Measurements from ENCODE around the gene WWOX. TPM values are rescaled to one million over a fixed set of nuclear protein-coding genes. Genes with fewer than 3 reads are reported as not detected.
A peak's percentile ranks its signal among the peaks of the same experiment; 100 is the strongest.

Gene WWOX
- total and polyA plus RNA-seq, 2 donors = 15.4 to 23.9 TPM

DNA sequence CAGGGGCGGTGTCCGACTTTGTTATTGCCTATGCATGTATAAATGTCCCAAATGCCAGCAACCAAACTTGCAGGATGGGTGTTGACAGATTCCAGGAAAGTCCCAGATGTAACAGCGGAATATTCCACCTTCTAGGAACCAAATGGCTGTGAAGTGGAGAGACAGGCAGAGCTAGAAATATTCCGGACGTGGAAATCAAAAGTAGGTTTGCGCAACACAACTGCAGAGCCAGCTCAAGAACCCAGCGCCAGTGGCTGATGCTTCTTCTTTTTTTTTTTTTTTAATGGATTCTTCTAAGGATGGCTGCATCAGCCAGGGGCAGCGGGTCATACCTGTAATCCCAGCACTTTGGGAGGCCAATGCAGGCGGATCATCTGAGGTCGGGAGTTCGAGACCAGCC is 899.4 kb downstream of the WWOX start:
- DNase-seq (ENCODE audit: low read depth in 6 of 9, low spot score in 9 of 9) = peak in 1 of 9 donors; percentile 18
- H3K36me3 ChIP-seq (ENCODE audit: control insufficient read depth in 2 of 2, insufficient read depth in 2 of 2, low read length in 1 of 2) = no peaks in the 10 kb centered on the region
- H3K27ac ChIP-seq (ENCODE audit: low read depth in 1 of 2, low read length in 1 of 2) = no peak overlapping the region
- no peaks in the 10 kb centered on the region for H3K9me3 ChIP-seq (ENCODE audit: control insufficient read depth in 2 of 2, insufficient read depth in 1 of 2, low read length in 1 of 2)
- H3K4me3 ChIP-seq (ENCODE audit: low read length in 2 of 2) = no peak overlapping the region
- H3K4me1 ChIP-seq (ENCODE audit: control insufficient read depth in 2 of 2, insufficient read depth in 2 of 2, low read length in 2 of 2) = peaks cover 0 to 3% of the 10 kb centered on the region in 2 donors
- WGBS = 91% methylated on average over 11 of the region's 11 CpGs
- no peaks in the 10 kb centered on the region for H3K27me3 ChIP-seq (ENCODE audit: control insufficient read depth in 2 of 2, insufficient read depth in 1 of 2, low read length in 1 of 2)

DNA sequence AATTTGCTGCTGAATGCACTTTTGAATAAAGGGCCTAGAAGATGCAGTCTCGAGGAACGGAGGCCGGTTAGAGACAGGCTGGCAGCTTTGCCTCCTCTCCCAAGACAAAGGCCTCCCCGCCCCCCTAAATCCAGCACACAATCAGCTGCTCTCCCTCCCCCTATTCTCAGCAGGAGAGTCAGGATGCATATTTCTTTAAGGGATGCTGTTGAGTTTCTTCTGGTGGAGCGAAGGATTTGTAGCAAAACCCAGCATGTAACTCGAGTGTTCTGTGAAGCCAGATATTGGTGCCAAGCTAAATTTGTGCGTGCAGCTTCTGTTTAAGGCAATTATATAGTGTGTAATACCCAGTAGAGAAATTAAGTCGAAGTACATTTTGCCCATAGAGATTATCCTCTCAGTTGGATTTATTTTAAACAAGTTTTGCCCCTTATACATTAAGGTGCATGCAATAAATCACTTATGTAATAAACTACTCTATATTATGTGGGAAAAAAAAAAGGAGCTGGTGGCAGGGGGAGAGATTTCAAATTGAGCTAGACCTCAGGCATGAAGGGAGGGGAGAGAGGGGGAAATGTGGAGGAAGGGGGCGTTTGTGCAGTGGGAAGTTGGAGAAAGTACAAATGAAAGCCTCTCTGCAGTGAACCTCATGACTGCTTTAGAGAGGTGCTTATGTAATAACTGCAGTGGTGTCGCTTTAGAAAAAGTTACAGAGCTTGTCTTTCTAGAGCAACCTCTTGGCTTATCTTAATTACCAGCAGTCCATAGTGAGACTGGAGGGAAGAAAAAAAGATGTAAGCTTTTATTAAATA is 901.9 kb downstream of the WWOX start:
- Histone ChIP-seq H3K36me3 (ENCODE audit: control insufficient read depth in 2 of 2, insufficient read depth in 2 of 2, low read length in 1 of 2) (no peaks in the 10 kb centered on the region), H3K4me3 (ENCODE audit: low read length in 2 of 2) (no peak overlapping the region), H3K27ac (ENCODE audit: low read depth in 1 of 2, low read length in 1 of 2) (no peak overlapping the region), H3K27me3 (ENCODE audit: control insufficient read depth in 2 of 2, insufficient read depth in 1 of 2, low read length in 1 of 2) (no peaks in the 10 kb centered on the region), H3K4me1 (ENCODE audit: control insufficient read depth in 2 of 2, insufficient read depth in 2 of 2, low read length in 2 of 2) (no peaks in the 10 kb centered on the region), H3K9me3 (ENCODE audit: control insufficient read depth in 2 of 2, insufficient read depth in 1 of 2, low read length in 1 of 2) (no peaks in the 10 kb centered on the region)
- WGBS = 71% methylated on average over 10 of the region's 10 CpGs
- DNase-seq (ENCODE audit: low read depth in 6 of 9, low spot score in 9 of 9) = no peak

DNA sequence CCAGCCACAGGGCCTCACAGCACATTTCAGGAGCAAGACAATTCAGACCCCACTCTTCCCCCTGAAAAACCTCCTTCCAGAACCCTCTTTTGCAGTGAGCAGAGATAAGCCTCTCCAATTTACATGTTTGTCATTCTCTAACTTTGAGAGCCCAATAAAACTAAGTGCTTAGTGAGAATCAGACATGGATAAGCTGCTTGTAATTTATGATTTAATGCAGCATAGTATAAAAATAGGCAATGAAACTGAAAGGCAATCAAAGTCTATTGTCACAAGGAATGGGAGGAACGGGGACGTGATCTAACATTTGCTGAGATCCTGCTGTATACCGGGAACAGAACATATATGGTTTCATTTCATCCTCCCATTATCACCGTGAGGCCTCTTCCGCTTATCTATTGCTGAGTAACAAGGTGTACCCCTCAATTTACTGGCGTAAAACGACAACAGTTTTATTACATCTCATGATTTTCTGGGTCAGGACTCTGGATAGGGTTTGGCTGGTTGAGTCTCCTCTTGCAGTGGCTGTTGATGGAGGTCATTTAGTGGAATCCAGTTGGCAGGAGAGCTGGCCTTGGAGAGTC is 903.7 kb downstream of the WWOX start:
- Histone ChIP-seq H3K27ac (ENCODE audit: low read depth in 1 of 2, low read length in 1 of 2) (no peak overlapping the region), H3K4me1 (ENCODE audit: control insufficient read depth in 2 of 2, insufficient read depth in 2 of 2, low read length in 2 of 2) (no peaks in the 10 kb centered on the region), H3K9me3 (ENCODE audit: control insufficient read depth in 2 of 2, insufficient read depth in 1 of 2, low read length in 1 of 2) (no peaks in the 10 kb centered on the region), H3K4me3 (ENCODE audit: low read length in 2 of 2) (no peak overlapping the region), H3K27me3 (ENCODE audit: control insufficient read depth in 2 of 2, insufficient read depth in 1 of 2, low read length in 1 of 2) (no peaks in the 10 kb centered on the region), H3K36me3 (ENCODE audit: control insufficient read depth in 2 of 2, insufficient read depth in 2 of 2, low read length in 1 of 2) (no peaks in the 10 kb centered on the region)
- 98% methylated on average over 7 of the region's 7 CpGs for WGBS
- DNase-seq (ENCODE audit: low read depth in 6 of 9, low spot score in 9 of 9) = no peak

DNA sequence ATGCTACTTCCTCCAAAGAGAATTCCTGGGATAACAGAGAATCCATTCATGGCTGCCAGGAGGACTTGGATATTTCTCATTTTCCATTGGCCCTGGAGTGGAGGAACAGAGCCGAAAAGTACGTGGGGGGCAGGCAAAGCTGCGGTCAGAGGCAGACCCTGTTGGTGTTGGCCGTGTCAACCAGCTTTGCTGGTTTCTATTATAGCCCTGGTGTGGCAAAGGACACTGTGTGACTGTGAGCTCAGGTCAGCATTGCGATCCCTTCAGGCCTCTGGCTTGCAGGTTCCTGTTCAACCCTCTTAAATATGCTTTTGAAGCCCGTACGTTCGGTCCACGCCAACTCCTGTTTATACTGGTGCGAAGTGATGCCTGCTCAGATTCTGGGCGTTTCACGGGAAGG is 904.9 kb downstream of the WWOX start:
- WGBS = 98% methylated on average over 12 of the region's 12 CpGs
- Histone ChIP-seq H3K36me3 (ENCODE audit: control insufficient read depth in 2 of 2, insufficient read depth in 2 of 2, low read length in 1 of 2) (no peaks in the 10 kb centered on the region), H3K9me3 (ENCODE audit: control insufficient read depth in 2 of 2, insufficient read depth in 1 of 2, low read length in 1 of 2) (no peaks in the 10 kb centered on the region), H3K4me1 (ENCODE audit: control insufficient read depth in 2 of 2, insufficient read depth in 2 of 2, low read length in 2 of 2) (no peaks in the 10 kb centered on the region), H3K27ac (ENCODE audit: low read depth in 1 of 2, low read length in 1 of 2) (no peak overlapping the region), H3K27me3 (ENCODE audit: control insufficient read depth in 2 of 2, insufficient read depth in 1 of 2, low read length in 1 of 2) (no peaks in the 10 kb centered on the region), H3K4me3 (ENCODE audit: low read length in 2 of 2) (no peak overlapping the region)
- no peak for DNase-seq (ENCODE audit: low read depth in 6 of 9, low spot score in 9 of 9)

DNA sequence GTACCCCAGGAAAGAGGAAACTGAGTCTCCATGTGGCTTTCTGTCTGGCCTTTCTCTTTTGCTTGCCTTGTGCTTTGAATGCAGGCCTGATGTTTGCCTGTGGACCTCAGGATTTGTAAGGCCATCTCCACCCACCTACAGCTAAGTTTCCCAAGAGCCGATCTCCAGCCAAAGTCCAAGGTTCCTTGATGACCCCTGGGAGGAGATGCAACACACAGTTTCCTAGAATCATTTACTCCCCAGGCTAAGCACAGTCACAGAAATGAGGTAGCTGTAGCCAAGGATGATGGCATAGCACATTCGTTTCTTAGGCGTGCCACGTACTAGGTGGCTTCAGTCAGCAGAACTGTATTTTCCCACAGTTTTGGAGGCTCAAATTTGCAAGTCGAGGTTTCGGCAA is 905.6 kb downstream of the WWOX start:
- no peak overlapping the region for H3K27ac ChIP-seq (ENCODE audit: low read depth in 1 of 2, low read length in 1 of 2)
- 98% methylated on average over 6 of the region's 6 CpGs for WGBS
- no peaks in the 10 kb centered on the region for H3K36me3 ChIP-seq (ENCODE audit: control insufficient read depth in 2 of 2, insufficient read depth in 2 of 2, low read length in 1 of 2)
- DNase-seq (ENCODE audit: low read depth in 6 of 9, low spot score in 9 of 9) = no peak
- no peaks in the 10 kb centered on the region for H3K9me3 ChIP-seq (ENCODE audit: control insufficient read depth in 2 of 2, insufficient read depth in 1 of 2, low read length in 1 of 2)
- no peaks in the 10 kb centered on the region for H3K27me3 ChIP-seq (ENCODE audit: control insufficient read depth in 2 of 2, insufficient read depth in 1 of 2, low read length in 1 of 2)
- no peaks in the 10 kb centered on the region for H3K4me1 ChIP-seq (ENCODE audit: control insufficient read depth in 2 of 2, insufficient read depth in 2 of 2, low read length in 2 of 2)
- no peak overlapping the region for H3K4me3 ChIP-seq (ENCODE audit: low read length in 2 of 2)

DNA sequence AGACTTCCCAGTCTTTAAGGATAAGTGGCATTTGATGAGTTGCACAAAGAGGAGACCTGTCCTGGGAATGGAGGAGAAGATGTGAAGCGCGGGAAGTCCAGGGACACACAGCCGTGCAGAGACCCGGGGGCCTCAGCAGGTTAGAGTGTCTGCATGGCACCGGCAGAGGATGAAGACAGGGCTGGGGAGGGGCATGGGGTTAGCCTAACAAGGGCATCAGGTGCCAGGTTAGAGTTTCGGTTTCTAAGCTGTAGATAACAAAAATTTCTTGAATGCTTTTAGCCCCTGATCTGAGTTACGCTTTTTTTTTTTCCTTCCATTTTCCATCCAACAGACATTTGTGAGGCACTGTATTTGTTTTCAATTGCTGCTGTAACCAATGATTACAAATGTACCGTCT is 906.8 kb downstream of the WWOX start:
- Histone ChIP-seq H3K9me3 (ENCODE audit: control insufficient read depth in 2 of 2, insufficient read depth in 1 of 2, low read length in 1 of 2) (no peaks in the 10 kb centered on the region), H3K36me3 (ENCODE audit: control insufficient read depth in 2 of 2, insufficient read depth in 2 of 2, low read length in 1 of 2) (no peaks in the 10 kb centered on the region), H3K27me3 (ENCODE audit: control insufficient read depth in 2 of 2, insufficient read depth in 1 of 2, low read length in 1 of 2) (no peaks in the 10 kb centered on the region), H3K4me3 (ENCODE audit: low read length in 2 of 2) (no peak overlapping the region), H3K4me1 (ENCODE audit: control insufficient read depth in 2 of 2, insufficient read depth in 2 of 2, low read length in 2 of 2) (no peaks in the 10 kb centered on the region), H3K27ac (ENCODE audit: low read depth in 1 of 2, low read length in 1 of 2) (no peak overlapping the region)
- no peak for DNase-seq (ENCODE audit: low read depth in 6 of 9, low spot score in 9 of 9)
- 98% methylated on average over 8 of the region's 8 CpGs for WGBS

DNA sequence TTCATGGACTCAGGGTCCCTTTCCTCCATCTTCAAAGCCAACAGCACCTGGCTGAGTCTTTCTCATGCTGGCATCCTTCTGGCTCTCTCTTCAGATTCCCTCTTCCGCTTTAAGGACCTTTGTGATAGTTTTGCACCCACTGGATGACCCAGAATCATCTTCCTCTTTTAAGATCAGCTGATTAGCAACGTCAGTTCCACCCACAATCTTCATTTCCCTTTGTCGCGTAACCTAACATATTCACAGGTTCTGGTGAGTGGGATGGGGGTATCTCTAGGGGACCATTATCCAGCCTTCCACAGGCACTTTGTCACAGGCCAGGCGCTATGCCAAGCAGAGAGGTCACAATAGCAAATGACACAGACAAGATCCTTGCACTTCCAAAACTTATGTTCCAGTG is 907.3 kb downstream of the WWOX start:
- 69% methylated on average over 5 of the region's 5 CpGs for WGBS
- no peaks in the 10 kb centered on the region for H3K27me3 ChIP-seq (ENCODE audit: control insufficient read depth in 2 of 2, insufficient read depth in 1 of 2, low read length in 1 of 2)
- no peaks in the 10 kb centered on the region for H3K36me3 ChIP-seq (ENCODE audit: control insufficient read depth in 2 of 2, insufficient read depth in 2 of 2, low read length in 1 of 2)
- no peak overlapping the region for H3K4me3 ChIP-seq (ENCODE audit: low read length in 2 of 2)
- H3K4me1 ChIP-seq (ENCODE audit: control insufficient read depth in 2 of 2, insufficient read depth in 2 of 2, low read length in 2 of 2) = no peaks in the 10 kb centered on the region
- H3K27ac ChIP-seq (ENCODE audit: low read depth in 1 of 2, low read length in 1 of 2) = no peak overlapping the region
- H3K9me3 ChIP-seq (ENCODE audit: control insufficient read depth in 2 of 2, insufficient read depth in 1 of 2, low read length in 1 of 2) = no peaks in the 10 kb centered on the region
- no peak for DNase-seq (ENCODE audit: low read depth in 6 of 9, low spot score in 9 of 9)

DNA sequence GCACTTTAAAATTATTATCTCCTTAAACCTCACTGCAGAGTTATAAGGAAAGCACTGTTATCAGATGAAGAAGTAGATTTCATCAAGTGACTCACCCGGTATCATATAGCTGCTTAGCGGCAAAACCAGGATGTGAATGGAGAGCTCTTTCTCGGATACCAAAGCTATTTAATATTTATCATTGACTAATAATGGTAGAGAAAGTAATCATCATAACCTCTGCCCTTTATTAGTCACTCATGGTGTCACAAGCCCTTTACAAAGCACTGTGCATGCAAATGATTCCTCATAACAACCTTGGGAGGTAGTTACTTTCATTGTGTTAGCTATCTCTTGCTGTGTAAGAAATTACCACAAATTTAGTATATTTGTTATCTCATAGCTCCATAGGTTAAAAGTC is 908.2 kb downstream of the WWOX start:
- Histone ChIP-seq H3K4me1 (ENCODE audit: control insufficient read depth in 2 of 2, insufficient read depth in 2 of 2, low read length in 2 of 2) (peaks cover 0 to 2% of the 10 kb centered on the region in 2 donors), H3K27ac (ENCODE audit: low read depth in 1 of 2, low read length in 1 of 2) (no peak overlapping the region), H3K27me3 (ENCODE audit: control insufficient read depth in 2 of 2, insufficient read depth in 1 of 2, low read length in 1 of 2) (no peaks in the 10 kb centered on the region), H3K4me3 (ENCODE audit: low read length in 2 of 2) (no peak overlapping the region), H3K36me3 (ENCODE audit: control insufficient read depth in 2 of 2, insufficient read depth in 2 of 2, low read length in 1 of 2) (no peaks in the 10 kb centered on the region), H3K9me3 (ENCODE audit: control insufficient read depth in 2 of 2, insufficient read depth in 1 of 2, low read length in 1 of 2) (no peaks in the 10 kb centered on the region)
- 95% methylated on average over 3 of the region's 3 CpGs for WGBS
- no peak for DNase-seq (ENCODE audit: low read depth in 6 of 9, low spot score in 9 of 9)

DNA sequence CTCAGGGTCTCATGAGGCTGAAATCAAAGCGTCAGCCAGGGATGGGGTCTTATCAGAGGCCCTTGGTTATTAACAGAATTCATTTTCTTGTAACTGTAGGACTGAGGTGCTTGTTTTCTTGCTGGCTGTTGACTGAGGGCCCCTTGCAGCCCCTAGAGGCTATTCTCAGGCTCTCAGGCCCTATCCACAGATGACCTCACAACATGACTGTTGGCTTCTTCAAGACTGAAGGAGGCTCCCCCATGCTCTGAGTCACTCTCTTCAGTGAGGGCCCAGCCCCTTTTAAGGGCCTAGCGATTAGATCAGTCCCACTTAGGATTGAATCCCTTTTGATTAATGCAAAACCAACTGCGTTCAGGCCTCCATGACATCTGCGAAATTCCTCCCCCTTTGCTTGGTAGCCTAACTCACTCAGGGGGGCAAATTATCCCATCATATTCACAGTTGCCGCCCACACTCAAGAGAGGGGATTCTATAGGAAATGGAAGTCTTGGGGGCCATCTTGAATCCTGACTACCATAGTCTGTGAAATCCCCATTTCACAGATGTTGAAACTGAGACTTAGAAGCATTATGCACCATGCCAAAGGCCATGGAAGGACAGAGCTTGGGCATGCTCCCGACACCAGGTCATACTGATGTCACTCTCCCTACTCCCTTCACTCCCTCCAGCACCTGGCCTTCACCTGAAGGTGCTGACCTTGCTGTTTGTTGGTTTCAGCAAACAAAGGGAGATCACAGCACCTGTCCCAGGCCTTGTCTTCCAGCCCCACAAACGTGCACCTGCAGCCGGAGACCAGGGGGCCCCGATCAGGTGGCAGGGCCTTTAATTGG is 908.8 kb downstream of the WWOX start:
- no peaks in the 10 kb centered on the region for H3K9me3 ChIP-seq (ENCODE audit: control insufficient read depth in 2 of 2, insufficient read depth in 1 of 2, low read length in 1 of 2)
- H3K4me1 ChIP-seq (ENCODE audit: control insufficient read depth in 2 of 2, insufficient read depth in 2 of 2, low read length in 2 of 2) = peaks cover 0 to 9% of the 10 kb centered on the region in 2 donors
- H3K36me3 ChIP-seq (ENCODE audit: control insufficient read depth in 2 of 2, insufficient read depth in 2 of 2, low read length in 1 of 2) = no peaks in the 10 kb centered on the region
- H3K4me3 ChIP-seq (ENCODE audit: low read length in 2 of 2) = no peak overlapping the region
- 89% methylated on average over 9 of the region's 9 CpGs for WGBS
- no peak for DNase-seq (ENCODE audit: low read depth in 6 of 9, low spot score in 9 of 9)
- no peaks in the 10 kb centered on the region for H3K27me3 ChIP-seq (ENCODE audit: control insufficient read depth in 2 of 2, insufficient read depth in 1 of 2, low read length in 1 of 2)
- no peak overlapping the region for H3K27ac ChIP-seq (ENCODE audit: low read depth in 1 of 2, low read length in 1 of 2)
